K562 (cell line): ENCODE measurements around the gene CDCA5. TPM values are rescaled to one million over a fixed set of nuclear protein-coding genes. Genes with fewer than 3 reads are reported as not detected.

Experiments used
- BRD9 ChIP-seq: fragments of 450-650 bp; IDR thresholded peaks from 2 replicates; pipeline ENCODE4 v1.6.1; 2018; ENCODE audit warnings: low read depth; ENCODE audit not compliant: partially characterized antibody
- GABPA ChIP-seq: fragments of 200-800 bp; sonication (Bioruptor generic); conservative IDR thresholded peaks from 2 replicates; pipeline ENCODE4 v1.6.1; 2016; ENCODE audit warnings: low read depth, missing genetic modification characterization, missing compliant biosample characterization
- MED1 ChIP-seq: sonication (generic); formaldehyde crosslinking; IDR thresholded peaks from 2 replicates; pipeline ENCODE4 v1.8.1; 2023; ENCODE audit warnings: missing genetic modification reagents, borderline replicate concordance
- MTA1 ChIP-seq: fragments of 450-650 bp; IDR thresholded peaks from 2 replicates; pipeline ENCODE4 v1.6.1; 2017; ENCODE audit warnings: borderline replicate concordance
- NCOA2 ChIP-seq, 2 experiments: fragments of 450-650 bp; IDR thresholded peaks; 2 replicates each; pipeline ENCODE4 v1.6.1; 2018; ENCODE audit warnings: mild to moderate bottlenecking in 2 of 2, moderate library complexity in 1 of 2; ENCODE audit not compliant: partially characterized antibody in 2 of 2
- PHF21A ChIP-seq: fragments of 450-650 bp; IDR thresholded peaks from 2 replicates; pipeline ENCODE4 v1.6.1; 2017; ENCODE audit warnings: low read depth, borderline replicate concordance
- POLR2AphosphoS5 ChIP-seq: IDR thresholded peaks from 2 replicates; pipeline ENCODE4 v1.6.1; 2011; ENCODE audit warnings: mild to moderate bottlenecking, low read depth, low read length, moderate library complexity; ENCODE audit not compliant: control insufficient read depth, insufficient read depth
- SAFB2 ChIP-seq: fragments of 200-400 bp; formaldehyde crosslinking; IDR thresholded peaks from 2 replicates; pipeline ENCODE4 v1.6.1; 2018; ENCODE audit warnings: borderline replicate concordance, low read length, low read depth, moderate library complexity; ENCODE audit not compliant: severe bottlenecking
- SAP30 ChIP-seq: fragments of 200-600 bp; sonication (generic); IDR thresholded peaks from 2 replicates; pipeline ENCODE4 v1.6.1; 2012; ENCODE audit warnings: borderline replicate concordance, low read depth, mild to moderate bottlenecking, moderate library complexity, low read length, control low read depth, inconsistent platforms; ENCODE audit not compliant: insufficient read depth, poor library complexity, severe bottlenecking
- SNRNP70 ChIP-seq: fragments of 200-400 bp; formaldehyde crosslinking; optimal IDR thresholded peaks from 2 replicates; pipeline ENCODE3; 2017; ENCODE audit warnings: low read depth, low read length
- TEAD1 ChIP-seq, 2 experiments: fragments of 450-650 bp in 1 of 2; sonication (generic) in 1 of 2; formaldehyde crosslinking; IDR thresholded peaks; 2 replicates each; pipeline versions ENCODE4 v1.4.0 to v1.8.0; 2020 to 2022; ENCODE audit warnings: mild to moderate bottlenecking in 2 of 2, missing genetic modification reagents in 1 of 2
- YY1 ChIP-seq, 3 experiments: IDR thresholded peaks; 2 replicates each; pipeline ENCODE4 v1.6.1; 2011; ENCODE audit warnings: low read length in 2 of 3, mild to moderate bottlenecking in 2 of 3, moderate library complexity in 2 of 3, borderline replicate concordance in 1 of 3, control low read depth in 1 of 3, low read depth in 1 of 3; ENCODE audit not compliant: insufficient read depth in 3 of 3, insufficient replicate concordance in 2 of 3, control insufficient read depth in 1 of 3, insufficient read length in 1 of 3; ENCODE audit errors: extremely low read depth in 1 of 3
- ZNF133 ChIP-seq: fragments of 250-450 bp; sonication (Bioruptor Pico); IDR thresholded peaks from 2 replicates; pipeline ENCODE4 v1.4.0; 2020; ENCODE audit warnings: mild to moderate bottlenecking
- ZNF165 ChIP-seq: fragments of 250-450 bp; sonication (Bioruptor Pico); IDR thresholded peaks from 2 replicates; pipeline ENCODE4 v1.4.0; 2020; ENCODE audit warnings: borderline replicate concordance
- ZNF764 ChIP-seq: fragments of 250-450 bp; sonication (Bioruptor Pico); IDR thresholded peaks from 2 replicates; pipeline ENCODE4 v1.4.0; 2020; ENCODE audit warnings: low read depth, mild to moderate bottlenecking, moderate library complexity
- polyA plus RNA-seq, 8 experiments: library from polyadenylated mRNA; depleted of rRNA in 4 of 8; stranded (reverse) in 5 of 8; unstranded in 3 of 8; fragments of >200 nt; fragmentation: Nextera tagmentation in 2 of 8; fragmentation: Illumina TruSeq in 1 of 8; extraction: Ambion mirVana in 2 of 8; extraction: Trizol in 1 of 8; gene quantifications; 2 replicates each; pipeline versions ENCODE4 v1.2.1 to v1.2.3, GENCODE V29; 2011 to 2014; ENCODE audit warnings: inconsistent platforms in 1 of 8, missing spikeins in 1 of 8
- total RNA-seq, 7 experiments: library from RNA; depleted of rRNA in 6 of 7; stranded (reverse); fragments of >200 nt in 6 of 7; fragmentation: Illumina TruSeq in 2 of 7; extraction: Trizol in 2 of 7; gene quantifications; 2 replicates each; pipeline versions ENCODE4 v1.2.1 to v1.2.3, GENCODE V29; 2011 to 2021; ENCODE audit warnings: low replicate concordance in 1 of 7
- TF ChIP-seq, protein P1 (sequence below): fragments of 250-450 bp; sonication (Bioruptor Pico); IDR thresholded peaks from 2 replicates; pipeline ENCODE4 v1.4.0; 2020; ENCODE audit warnings: borderline replicate concordance
- TF ChIP-seq, protein P2 (sequence below): sonication (generic); formaldehyde crosslinking; IDR thresholded peaks from 2 replicates; pipeline ENCODE4 v1.9.0; 2022; ENCODE audit warnings: mild to moderate bottlenecking, missing genetic modification reagents
- TF ChIP-seq, protein P3 (sequence below): fragments of 450-650 bp; conservative IDR thresholded peaks from 2 replicates; pipeline ENCODE4 v1.6.1; 2016; ENCODE audit warnings: missing genetic modification characterization, low read depth, mild to moderate bottlenecking, missing compliant biosample characterization, moderate library complexity
- TF ChIP-seq, protein P4 (sequence below): sonication (generic); formaldehyde crosslinking; IDR thresholded peaks from 2 replicates; pipeline ENCODE4 v1.8.0; 2022; ENCODE audit warnings: mild to moderate bottlenecking, low read depth, missing genetic modification reagents

The CDCA5 gene
- total and polyA plus RNA-seq, 9 of the 15 experiments (the other 6 are each of a cell fraction or from before 2014, with no cell fraction given) = 18.9 to 94.3 (median 64.6) TPM

DNA sequence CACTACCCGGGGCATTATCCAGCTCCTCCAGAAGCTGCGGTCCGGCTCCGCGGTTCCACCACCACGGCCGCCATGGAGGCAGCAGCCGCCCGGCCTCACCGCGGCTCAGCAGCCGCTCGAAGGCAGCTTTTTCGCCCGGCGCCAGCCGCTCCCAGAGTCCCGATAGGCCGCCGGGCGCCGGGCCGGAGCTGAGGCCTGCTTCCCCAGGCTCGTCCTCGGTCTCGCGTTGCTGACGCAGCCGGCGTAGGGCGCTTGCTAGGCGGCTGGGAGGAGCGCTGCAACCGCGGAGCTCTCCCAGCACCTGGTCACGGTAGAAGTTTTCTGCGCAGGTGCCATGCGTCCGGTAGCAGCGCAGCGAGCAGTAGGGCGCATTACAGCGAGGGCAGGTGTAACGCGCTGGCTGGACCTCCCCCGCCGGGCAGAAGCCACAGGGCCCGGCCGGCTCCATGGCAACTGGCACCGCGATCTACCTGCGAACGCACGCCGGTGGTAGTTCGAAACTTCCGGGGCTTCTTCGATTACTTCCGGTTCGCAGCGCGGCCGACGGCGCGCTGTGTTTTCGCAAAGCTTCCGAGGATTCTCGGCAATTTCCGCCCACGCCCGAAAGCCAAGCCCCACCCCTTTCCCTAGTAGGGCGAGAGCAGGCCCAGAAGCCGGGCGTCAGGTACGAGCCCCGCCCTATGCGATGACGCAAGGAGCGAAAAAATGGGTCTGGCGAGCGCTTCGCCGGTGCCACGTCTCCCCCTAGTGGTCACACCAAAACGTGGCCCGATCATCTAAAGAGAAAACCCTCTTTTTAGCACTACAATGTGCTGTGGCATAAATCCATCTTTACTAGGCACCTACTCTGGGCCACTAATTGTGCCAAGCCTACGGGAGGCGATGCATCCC is 33.6 kb upstream of the CDCA5 start, which contains the start of gene ZNHIT2 (continued):
- TF ChIP-seq, protein P1, sequence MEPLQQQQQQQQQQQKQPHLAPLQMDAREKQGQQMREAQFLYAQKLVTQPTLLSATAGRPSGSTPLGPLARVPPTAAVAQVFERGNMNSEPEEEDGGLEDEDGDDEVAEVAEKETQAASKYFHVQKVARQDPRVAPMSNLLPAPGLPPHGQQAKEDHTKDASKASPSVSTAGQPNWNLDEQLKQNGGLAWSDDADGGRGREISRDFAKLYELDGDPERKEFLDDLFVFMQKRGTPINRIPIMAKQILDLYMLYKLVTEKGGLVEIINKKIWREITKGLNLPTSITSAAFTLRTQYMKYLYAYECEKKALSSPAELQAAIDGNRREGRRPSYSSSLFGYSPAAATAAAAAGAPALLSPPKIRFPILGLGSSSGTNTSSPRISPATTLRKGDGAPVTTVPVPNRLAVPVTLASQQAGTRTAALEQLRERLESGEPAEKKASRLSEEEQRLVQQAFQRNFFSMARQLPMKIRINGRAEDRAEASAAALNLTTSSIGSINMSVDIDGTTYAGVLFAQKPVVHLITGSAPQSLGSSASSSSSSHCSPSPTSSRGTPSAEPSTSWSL = peak; percentile 57; the same call in 1 of the 2 replicates
- TF ChIP-seq MTA1 = peak; percentile 96
- peak; percentile 99 for TF ChIP-seq GABPA (tag)
- peak; percentile 98 for TF ChIP-seq POLR2AphosphoS5
- TF ChIP-seq TEAD1 (CRISPR knock-in tag; IDR thresholded peaks at IDR 0.05) = peak; percentile 5 to 81; a peak in 2 of 4 replicates
- TF ChIP-seq, protein P2, sequence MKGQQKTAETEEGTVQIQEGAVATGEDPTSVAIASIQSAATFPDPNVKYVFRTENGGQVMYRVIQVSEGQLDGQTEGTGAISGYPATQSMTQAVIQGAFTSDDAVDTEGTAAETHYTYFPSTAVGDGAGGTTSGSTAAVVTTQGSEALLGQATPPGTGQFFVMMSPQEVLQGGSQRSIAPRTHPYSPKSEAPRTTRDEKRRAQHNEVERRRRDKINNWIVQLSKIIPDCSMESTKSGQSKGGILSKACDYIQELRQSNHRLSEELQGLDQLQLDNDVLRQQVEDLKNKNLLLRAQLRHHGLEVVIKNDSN = no peak
- 0 out of 2 replicates have a peak, but pooled peaks have one; percentile 65 for TF ChIP-seq ZNF764 (CRISPR knock-in tag)
- peak in 1 of 3 experiments; percentile 57 for TF ChIP-seq YY1 (IDR thresholded peaks at IDR 0.05; ENCODE audit: borderline replicate concordance in 1 of 3, control insufficient read depth in 1 of 3, extremely low read depth in 1 of 3, insufficient read depth in 3 of 3, insufficient read length in 1 of 3, insufficient replicate concordance in 2 of 3, low read depth in 1 of 3, low read length in 2 of 3)
- no peak for TF ChIP-seq ZNF165 (CRISPR knock-in tag)
- no peak for TF ChIP-seq SNRNP70
- no peak for TF ChIP-seq MED1 (CRISPR knock-in tag)
- no peak for TF ChIP-seq NCOA2 (IDR thresholded peaks at IDR 0.05; ENCODE audit: partially characterized antibody in 2 of 2)
- no peak for TF ChIP-seq PHF21A
- TF ChIP-seq, protein P3, sequence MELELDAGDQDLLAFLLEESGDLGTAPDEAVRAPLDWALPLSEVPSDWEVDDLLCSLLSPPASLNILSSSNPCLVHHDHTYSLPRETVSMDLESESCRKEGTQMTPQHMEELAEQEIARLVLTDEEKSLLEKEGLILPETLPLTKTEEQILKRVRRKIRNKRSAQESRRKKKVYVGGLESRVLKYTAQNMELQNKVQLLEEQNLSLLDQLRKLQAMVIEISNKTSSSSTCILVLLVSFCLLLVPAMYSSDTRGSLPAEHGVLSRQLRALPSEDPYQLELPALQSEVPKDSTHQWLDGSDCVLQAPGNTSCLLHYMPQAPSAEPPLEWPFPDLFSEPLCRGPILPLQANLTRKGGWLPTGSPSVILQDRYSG (tag) = no peak
- TF ChIP-seq ZNF133 (CRISPR knock-in tag) = no peak
- no peak for TF ChIP-seq BRD9
- TF ChIP-seq, protein P4, sequence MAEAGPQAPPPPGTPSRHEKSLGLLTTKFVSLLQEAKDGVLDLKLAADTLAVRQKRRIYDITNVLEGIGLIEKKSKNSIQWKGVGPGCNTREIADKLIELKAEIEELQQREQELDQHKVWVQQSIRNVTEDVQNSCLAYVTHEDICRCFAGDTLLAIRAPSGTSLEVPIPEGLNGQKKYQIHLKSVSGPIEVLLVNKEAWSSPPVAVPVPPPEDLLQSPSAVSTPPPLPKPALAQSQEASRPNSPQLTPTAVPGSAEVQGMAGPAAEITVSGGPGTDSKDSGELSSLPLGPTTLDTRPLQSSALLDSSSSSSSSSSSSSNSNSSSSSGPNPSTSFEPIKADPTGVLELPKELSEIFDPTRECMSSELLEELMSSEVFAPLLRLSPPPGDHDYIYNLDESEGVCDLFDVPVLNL (CRISPR knock-in tag) = no peak
- peak; percentile 92 for TF ChIP-seq SAP30
- TF ChIP-seq SAFB2 = no peak
